Measurements from ENCODE around the gene D2HGDH. TPM values are rescaled to one million over a fixed set of nuclear protein-coding genes. Genes with fewer than 3 reads are reported as not detected.

Gene D2HGDH
- total RNA-seq, 1 experiment from 2014 or later, result 46.3 TPM

- ChIA-PET POLR2A (no interaction called here), CTCF (interaction anchor here (3.3 kb wide), 1 partner anchor 29 kb away, joined by 9 read pairs; the partner anchor contains the start of gene ING5), RAD21 (ENCODE audit: low non-redundant PET in 1 of 2, low total read pairs in 2 of 2, uncharacterized antibody in 2 of 2, unreplicated experiment in 2 of 2) (no interaction called here)
- no peaks in the 10 kb centered on the region for H3K9me2 ChIP-seq (ENCODE audit: insufficient read depth)
- H3K9ac ChIP-seq (ENCODE audit: low read length), result no peak overlapping the region
- BruUV-seq (replicated peaks), result no TSS peak
- H3K4me3 ChIP-seq (replicated peaks in 1 of 2; ENCODE audit: low read depth in 1 of 2, low read length in 2 of 2), result no peak overlapping the region
- no peaks in the 10 kb centered on the region; the same call in 1 of the 2 replicates for H3K79me2 ChIP-seq (ENCODE audit: insufficient read depth, low read length)
- peaks cover 0 to 3% of the 10 kb centered on the region in 2 experiments; a peak in 1 of 4 replicates for H3K9me3 ChIP-seq (ENCODE audit: control insufficient read depth in 1 of 2, insufficient read depth in 1 of 2, low read depth in 1 of 2, low read length in 2 of 2)
- no peak overlapping the region for H3K27ac ChIP-seq (ENCODE audit: low read depth, low read length)
- H3K4me1 ChIP-seq (ENCODE audit: control insufficient read depth in 1 of 2, insufficient read depth in 2 of 2, low read length in 2 of 2), result peaks cover 7 to 20% of the 10 kb centered on the region in 2 experiments; a peak in 2 of 4 replicates
- H2AFZ ChIP-seq (ENCODE audit: low read depth, low read length, poor library complexity, severe bottlenecking), result no peak overlapping the region
- no peaks in the 10 kb centered on the region for H3K27me3 ChIP-seq (ENCODE audit: insufficient read depth, low read length)
- H3K4me2 ChIP-seq (ENCODE audit: low read length), result no peak overlapping the region
- intact Hi-C loops (cut with micrococcal nuclease), result loop anchor here (5.0 kb wide), 2 partner anchors 43 to 183 kb away; partner anchors contain the start of gene DTYMK
- DNase-seq (ENCODE audit: low read depth, low spot score) (no peak), ATAC-seq (no peak)
- no peak for TF ChIP-seq POLR2A (IDR thresholded peaks at IDR 0.05; ENCODE audit: borderline replicate concordance, extremely low read depth, insufficient read depth, insufficient read length)
- no peak for TF ChIP-seq SP1 (IDR thresholded peaks at IDR 0.05; ENCODE audit: low read depth)
- TF ChIP-seq EZH2 (IDR thresholded peaks at IDR 0.05), result no peak
- TF ChIP-seq SRF (IDR thresholded peaks at IDR 0.05; ENCODE audit: low read depth), result no peak
- TF ChIP-seq POLR2AphosphoS5 (IDR thresholded peaks at IDR 0.05; ENCODE audit: low read depth, low read length), result no peak
- no peak for TF ChIP-seq REST (IDR thresholded peaks at IDR 0.05; ENCODE audit: low read depth)
- no peak for TF ChIP-seq YY1 (IDR thresholded peaks at IDR 0.05; ENCODE audit: extremely low read depth, insufficient replicate concordance, low read depth, low read length)
- no peak for TF ChIP-seq EGR1 (IDR thresholded peaks at IDR 0.05; ENCODE audit: low read depth)
- TF ChIP-seq, protein P1, sequence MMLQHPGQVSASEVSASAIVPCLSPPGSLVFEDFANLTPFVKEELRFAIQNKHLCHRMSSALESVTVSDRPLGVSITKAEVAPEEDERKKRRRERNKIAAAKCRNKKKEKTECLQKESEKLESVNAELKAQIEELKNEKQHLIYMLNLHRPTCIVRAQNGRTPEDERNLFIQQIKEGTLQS (IDR thresholded peaks at IDR 0.05), result no peak
- no peak for TF ChIP-seq ZNF274 (IDR thresholded peaks at IDR 0.05; ENCODE audit: low read depth, low read length)
- TF ChIP-seq CBX3 (IDR thresholded peaks at IDR 0.05; ENCODE audit: low read depth), result no peak
- no peak for TF ChIP-seq ELF1 (IDR thresholded peaks at IDR 0.05; ENCODE audit: borderline replicate concordance, low read depth)
- no peaks in the 10 kb centered on the region for H4K20me1 ChIP-seq (ENCODE audit: insufficient read depth)
- H3K36me3 ChIP-seq (ENCODE audit: control insufficient read depth in 1 of 2, insufficient read depth in 2 of 2, low read length in 2 of 2), result no peaks in the 10 kb centered on the region
Observed at GRCh38 chr2:241730671-241731293, 3.6 kb upstream of the D2HGDH start.
